ENCODE results near the gene TUT4. TPM values are rescaled to one million over a fixed set of nuclear protein-coding genes. Genes with fewer than 3 reads are reported as not detected.

TUT4 gene
- total and polyA plus RNA-seq, 5 donors: 20.4 to 41.1 (median 37.7) TPM

DNA sequence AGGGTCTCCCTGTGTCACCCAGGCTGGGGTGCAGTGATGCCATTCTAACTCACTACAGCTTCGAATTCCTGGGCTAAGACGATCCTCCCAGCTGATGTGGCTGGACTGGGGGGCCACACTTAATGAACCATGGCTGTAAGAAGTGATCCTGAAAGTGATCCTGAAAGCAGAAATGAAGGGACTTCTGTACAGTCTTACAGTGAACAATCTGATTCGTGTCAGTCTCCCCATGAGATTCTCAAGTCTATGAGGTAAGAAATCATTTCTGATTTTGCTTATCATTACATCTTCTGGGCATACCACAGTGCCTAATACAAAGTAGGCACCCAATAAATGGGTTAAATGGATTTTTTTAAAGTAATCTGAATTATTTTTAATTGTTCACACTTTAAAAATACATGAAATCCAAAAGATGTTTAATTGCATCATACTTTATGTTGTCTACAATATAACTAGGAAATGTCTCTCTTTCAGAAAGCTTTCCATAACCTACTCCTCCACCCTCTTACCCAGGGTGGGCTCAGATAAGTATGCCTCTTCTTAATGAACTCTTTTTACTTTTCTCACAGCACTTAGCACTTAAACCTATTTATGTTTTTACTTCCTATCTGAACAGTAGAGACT is 21.5 kb downstream of the TUT4 start:
- ATAC-seq (no peak), DNase-seq (peak in 1 of 3 donors; percentile 24)
- intact Hi-C loops (cut with DNase I): no loop called here
- WGBS: 77% methylated on average over 3 of the region's 3 CpGs
- H3K4me1 ChIP-seq (ENCODE audit: control insufficient read depth, insufficient read depth, low read length): no peaks in the 10 kb centered on the region
- H3K9me3 ChIP-seq (ENCODE audit: control insufficient read depth, low read length): no peaks in the 10 kb centered on the region
- no peak overlapping the region for H3K4me3 ChIP-seq (ENCODE audit: low read length)
- H3K27me3 ChIP-seq (ENCODE audit: control insufficient read depth, insufficient read depth): no peaks in the 10 kb centered on the region
- no peak overlapping the region for H3K27ac ChIP-seq (ENCODE audit: low read length)

DNA sequence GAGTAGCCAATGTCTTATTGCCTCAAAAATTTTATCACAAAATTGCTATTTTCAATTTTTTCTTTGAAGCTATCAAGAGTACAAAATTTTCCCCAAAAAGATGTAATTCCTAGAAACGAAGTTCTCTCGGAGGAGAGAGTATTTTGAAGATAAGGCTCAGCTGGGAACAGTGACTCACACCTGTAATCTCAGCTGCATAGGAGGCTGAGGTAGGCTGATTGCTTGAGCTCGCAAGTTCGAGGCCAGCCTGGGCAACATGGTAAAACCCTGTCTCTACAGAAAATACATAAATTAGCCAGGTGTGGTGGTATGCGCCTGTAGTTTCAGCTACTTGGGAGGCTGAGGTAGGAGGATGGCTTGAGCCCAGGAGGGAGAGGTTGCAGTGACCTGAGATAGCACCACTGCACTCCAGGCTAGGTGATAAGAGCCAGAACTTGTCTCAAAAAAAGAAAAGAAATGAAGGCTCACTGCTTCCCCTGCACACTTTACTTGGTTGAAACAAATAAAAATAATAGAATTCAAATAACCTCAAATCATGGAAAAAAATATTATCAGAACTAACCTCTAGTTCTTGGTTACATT is 22.2 kb downstream of the TUT4 start:
- ATAC-seq: no peak
- no peaks in the 10 kb centered on the region for H3K9me3 ChIP-seq (ENCODE audit: control insufficient read depth, low read length)
- H3K27me3 ChIP-seq (ENCODE audit: control insufficient read depth, insufficient read depth): no peaks in the 10 kb centered on the region
- no peak overlapping the region for H3K27ac ChIP-seq (ENCODE audit: low read length)
- no peaks in the 10 kb centered on the region for H3K4me1 ChIP-seq (ENCODE audit: control insufficient read depth, insufficient read depth, low read length)
- no peak for DNase-seq
- intact Hi-C loops (cut with DNase I): no loop called here
- 86% methylated on average over 5 of the region's 5 CpGs for WGBS
- H3K4me3 ChIP-seq (ENCODE audit: low read length): no peak overlapping the region

GRCh38 chr1:52523376-52523775 is 29.5 kb downstream of the TUT4 start:
- ATAC-seq (no peak), DNase-seq (no peak)
- Histone ChIP-seq H3K27ac (ENCODE audit: low read length) (no peak overlapping the region), H3K9me3 (ENCODE audit: control insufficient read depth, low read length) (no peaks in the 10 kb centered on the region), H3K4me3 (ENCODE audit: low read length) (no peak overlapping the region), H3K27me3 (ENCODE audit: control insufficient read depth, insufficient read depth) (no peaks in the 10 kb centered on the region), H3K4me1 (ENCODE audit: control insufficient read depth, insufficient read depth, low read length) (no peaks in the 10 kb centered on the region)
- intact Hi-C loops (cut with DNase I): no loop called here
- 79% methylated on average over 3 of the region's 3 CpGs for WGBS

GRCh38 chr1:52520148-52520547 is 32.7 kb downstream of the TUT4 start:
- Histone ChIP-seq H3K27ac (ENCODE audit: low read length) (no peak overlapping the region), H3K27me3 (ENCODE audit: control insufficient read depth, insufficient read depth) (no peaks in the 10 kb centered on the region), H3K4me3 (ENCODE audit: low read length) (no peak overlapping the region), H3K4me1 (ENCODE audit: control insufficient read depth, insufficient read depth, low read length) (no peaks in the 10 kb centered on the region), H3K9me3 (ENCODE audit: control insufficient read depth, low read length) (no peaks in the 10 kb centered on the region)
- DNase-seq (no peak), ATAC-seq (no peak)
- WGBS: 85% methylated on average over 2 of the region's 2 CpGs
- intact Hi-C loops (cut with DNase I): no loop called here

DNA sequence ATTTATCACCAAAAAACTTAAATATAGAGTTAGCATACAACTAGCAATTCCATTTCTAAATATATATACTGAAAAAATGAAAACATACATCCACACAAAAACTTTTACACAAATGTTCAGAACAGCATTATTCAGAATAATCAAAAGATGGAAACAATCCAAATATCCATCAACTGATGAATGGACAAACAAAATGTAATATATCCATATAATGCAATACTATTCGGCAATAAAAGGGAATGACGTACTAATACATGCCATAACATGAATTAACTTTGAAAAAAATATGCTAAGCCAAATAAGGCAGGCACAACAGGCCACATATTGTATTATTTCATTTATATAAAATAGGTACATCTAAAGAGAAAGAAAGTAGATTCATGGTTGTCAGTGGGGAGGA is 33.9 kb downstream of the TUT4 start:
- no peak overlapping the region for H3K4me3 ChIP-seq (ENCODE audit: low read length)
- ATAC-seq: no peak
- 96% methylated on average over 2 of the region's 2 CpGs for WGBS

GRCh38 chr1:52511851-52512615 is 40.9 kb downstream of the TUT4 start:
- H3K4me3 ChIP-seq (ENCODE audit: low read length): no peak overlapping the region
- no peaks in the 10 kb centered on the region for H3K9me3 ChIP-seq (ENCODE audit: control insufficient read depth, low read length)
- H3K27me3 ChIP-seq (ENCODE audit: control insufficient read depth, insufficient read depth): no peaks in the 10 kb centered on the region
- DNase-seq (no peak), ATAC-seq (no peak)
- intact Hi-C loops (cut with DNase I): no loop called here
- no peak overlapping the region for H3K27ac ChIP-seq (ENCODE audit: low read length)
- no peaks in the 10 kb centered on the region for H3K4me1 ChIP-seq (ENCODE audit: control insufficient read depth, insufficient read depth, low read length)
- WGBS: 97% methylated on average over 2 of the region's 2 CpGs

More for the DNA sequence above, 33.9 kb downstream of the TUT4 start:
- no peaks in the 10 kb centered on the region for H3K27me3 ChIP-seq (ENCODE audit: control insufficient read depth, insufficient read depth)
- intact Hi-C loops (cut with DNase I): no loop called here
- H3K4me1 ChIP-seq (ENCODE audit: control insufficient read depth, insufficient read depth, low read length): no peaks in the 10 kb centered on the region
- H3K27ac ChIP-seq (ENCODE audit: low read length): no peak overlapping the region
- DNase-seq: no peak
- H3K9me3 ChIP-seq (ENCODE audit: control insufficient read depth, low read length): no peaks in the 10 kb centered on the region

DNA sequence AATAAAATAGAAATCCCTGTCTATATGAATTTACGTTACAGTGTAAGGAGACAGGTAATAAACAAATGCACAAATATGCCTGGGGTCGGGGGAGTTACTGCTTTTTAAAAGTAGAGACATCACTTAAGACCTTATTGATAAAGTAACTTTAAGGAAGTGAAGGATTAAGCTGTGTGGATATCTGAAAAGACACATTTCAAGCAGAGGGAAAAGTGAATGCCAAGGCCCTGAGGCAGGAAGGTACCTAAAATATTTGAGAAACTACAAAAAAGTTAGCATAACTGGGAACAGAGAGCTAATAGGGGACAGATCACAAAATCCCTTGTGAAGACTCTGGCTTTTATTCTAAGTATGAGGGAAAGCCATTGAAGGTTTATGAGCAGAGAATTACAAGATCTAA is 41.5 kb downstream of the TUT4 start:
- ATAC-seq (no peak), DNase-seq (no peak)
- intact Hi-C loops (cut with DNase I): no loop called here
- Histone ChIP-seq H3K27me3 (ENCODE audit: control insufficient read depth, insufficient read depth) (no peaks in the 10 kb centered on the region), H3K27ac (ENCODE audit: low read length) (no peak overlapping the region), H3K4me3 (ENCODE audit: low read length) (no peak overlapping the region), H3K4me1 (ENCODE audit: control insufficient read depth, insufficient read depth, low read length) (no peaks in the 10 kb centered on the region), H3K9me3 (ENCODE audit: control insufficient read depth, low read length) (no peaks in the 10 kb centered on the region)
- WGBS: 89% methylated on average over 2 of the region's 2 CpGs

GRCh38 chr1:52506920-52507546 is 45.9 kb downstream of the TUT4 start:
- Histone ChIP-seq H3K27ac (ENCODE audit: low read length) (no peak overlapping the region), H3K4me1 (ENCODE audit: control insufficient read depth, insufficient read depth, low read length) (no peaks in the 10 kb centered on the region), H3K4me3 (ENCODE audit: low read length) (no peak overlapping the region), H3K27me3 (ENCODE audit: control insufficient read depth, insufficient read depth) (no peaks in the 10 kb centered on the region), H3K9me3 (ENCODE audit: control insufficient read depth, low read length) (no peaks in the 10 kb centered on the region)
- 70% methylated on average over 3 of the region's 3 CpGs for WGBS
- intact Hi-C loops (cut with DNase I): no loop called here
- DNase-seq: no peak
- no peak for ATAC-seq

DNA sequence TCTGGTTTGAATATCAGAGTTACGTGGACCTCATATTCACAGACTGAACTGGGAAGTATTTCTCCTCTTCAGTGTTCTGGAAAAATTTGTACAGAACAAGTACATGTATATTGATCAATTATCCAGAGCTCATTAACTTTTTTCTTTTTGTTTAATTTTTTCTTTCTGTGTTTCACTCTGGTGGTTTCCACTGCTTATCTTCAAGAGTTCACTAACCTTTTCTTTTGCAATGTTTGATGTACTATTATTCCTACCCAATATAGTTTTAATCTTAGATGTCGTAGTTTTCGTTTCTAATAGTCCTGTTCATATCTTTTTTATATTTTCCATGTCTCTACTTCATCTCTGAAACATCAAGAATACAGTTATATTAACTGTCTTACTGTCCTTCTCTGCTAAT is 46.5 kb downstream of the TUT4 start:
- Histone ChIP-seq H3K4me1 (ENCODE audit: control insufficient read depth, insufficient read depth, low read length) (no peaks in the 10 kb centered on the region), H3K27ac (ENCODE audit: low read length) (no peak overlapping the region), H3K9me3 (ENCODE audit: control insufficient read depth, low read length) (no peaks in the 10 kb centered on the region), H3K27me3 (ENCODE audit: control insufficient read depth, insufficient read depth) (no peaks in the 10 kb centered on the region), H3K4me3 (ENCODE audit: low read length) (no peak overlapping the region)
- intact Hi-C loops (cut with DNase I): no loop called here
- no peak for DNase-seq
- no peak for ATAC-seq
- 94% methylated on average over 3 of the region's 3 CpGs for WGBS

DNA sequence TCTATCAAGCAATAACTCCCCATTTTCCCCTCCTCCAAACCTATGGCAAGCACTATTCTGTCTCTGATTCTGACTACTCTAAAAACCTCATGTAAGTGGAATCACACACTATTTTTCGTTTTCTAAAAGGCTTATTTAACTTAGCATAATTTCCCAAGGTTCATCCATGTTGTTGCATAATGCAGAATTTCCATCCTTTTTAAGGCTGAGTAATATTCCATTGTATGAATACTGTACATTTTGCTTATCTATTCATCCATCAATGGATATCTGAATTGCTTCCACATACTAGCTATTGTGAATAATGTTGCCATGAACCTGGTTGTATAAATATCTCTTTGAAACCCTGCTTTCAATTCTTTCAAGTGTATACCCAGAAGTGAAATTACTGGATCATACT is 48.2 kb downstream of the TUT4 start:
- Histone ChIP-seq H3K27ac (ENCODE audit: low read length) (no peak overlapping the region), H3K4me1 (ENCODE audit: control insufficient read depth, insufficient read depth, low read length) (no peaks in the 10 kb centered on the region), H3K4me3 (ENCODE audit: low read length) (no peak overlapping the region), H3K27me3 (ENCODE audit: control insufficient read depth, insufficient read depth) (no peaks in the 10 kb centered on the region), H3K9me3 (ENCODE audit: control insufficient read depth, low read length) (no peaks in the 10 kb centered on the region)
- ATAC-seq (no peak), DNase-seq (no peak)
- 96% methylated on average over 1 of the region's 1 CpG for WGBS
- intact Hi-C loops (cut with DNase I): no loop called here

GRCh38 chr1:52503706-52504105 is 49.2 kb downstream of the TUT4 start:
- Histone ChIP-seq H3K27ac (ENCODE audit: low read length) (no peak overlapping the region), H3K4me1 (ENCODE audit: control insufficient read depth, insufficient read depth, low read length) (no peaks in the 10 kb centered on the region), H3K27me3 (ENCODE audit: control insufficient read depth, insufficient read depth) (no peaks in the 10 kb centered on the region), H3K9me3 (ENCODE audit: control insufficient read depth, low read length) (no peaks in the 10 kb centered on the region), H3K4me3 (ENCODE audit: low read length) (no peak overlapping the region)
- intact Hi-C loops (cut with DNase I): no loop called here
- ATAC-seq (no peak), DNase-seq (no peak)

All from right cardiac atrium (tissue), 5 donors.